Measurements from ENCODE around the gene ARL2BP.

ARL2BP gene

DNA sequence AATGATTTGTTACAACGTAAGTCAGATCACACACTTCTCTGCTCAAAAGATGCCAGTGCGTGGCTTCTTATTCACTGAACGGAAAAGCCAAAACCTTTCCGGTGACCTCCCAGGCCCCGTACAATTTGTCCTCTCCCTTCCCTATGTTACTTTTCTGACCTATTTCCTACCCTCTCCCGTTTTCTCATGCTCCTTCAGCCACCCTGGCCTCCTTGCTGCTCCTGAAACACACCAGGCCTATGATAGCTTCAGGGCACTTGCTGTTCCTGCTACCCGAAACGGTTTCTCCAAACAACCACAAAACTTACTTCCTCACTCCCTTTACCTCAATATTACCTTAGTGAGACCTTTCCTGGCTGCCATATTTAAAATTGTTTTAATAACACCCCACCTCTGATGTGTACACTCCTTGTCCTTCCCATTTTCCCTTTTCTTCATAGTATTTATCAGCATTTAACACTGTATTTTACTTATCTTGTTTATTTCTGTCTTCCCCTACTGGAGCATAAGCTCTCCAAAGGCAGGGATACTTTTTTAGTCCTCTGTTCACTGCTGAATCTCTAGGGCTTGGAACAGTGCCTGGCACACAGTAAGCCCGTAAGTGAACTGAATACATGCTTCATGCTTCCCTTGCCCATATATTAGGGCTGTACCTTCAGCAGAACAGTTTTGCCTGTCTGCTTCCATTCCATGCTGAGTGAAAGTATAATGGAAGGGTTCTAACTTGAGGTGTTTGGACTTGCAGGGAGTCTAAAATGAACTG is 10.9 kb upstream of the ARL2BP start:
- TF ChIP-seq, protein P1, sequence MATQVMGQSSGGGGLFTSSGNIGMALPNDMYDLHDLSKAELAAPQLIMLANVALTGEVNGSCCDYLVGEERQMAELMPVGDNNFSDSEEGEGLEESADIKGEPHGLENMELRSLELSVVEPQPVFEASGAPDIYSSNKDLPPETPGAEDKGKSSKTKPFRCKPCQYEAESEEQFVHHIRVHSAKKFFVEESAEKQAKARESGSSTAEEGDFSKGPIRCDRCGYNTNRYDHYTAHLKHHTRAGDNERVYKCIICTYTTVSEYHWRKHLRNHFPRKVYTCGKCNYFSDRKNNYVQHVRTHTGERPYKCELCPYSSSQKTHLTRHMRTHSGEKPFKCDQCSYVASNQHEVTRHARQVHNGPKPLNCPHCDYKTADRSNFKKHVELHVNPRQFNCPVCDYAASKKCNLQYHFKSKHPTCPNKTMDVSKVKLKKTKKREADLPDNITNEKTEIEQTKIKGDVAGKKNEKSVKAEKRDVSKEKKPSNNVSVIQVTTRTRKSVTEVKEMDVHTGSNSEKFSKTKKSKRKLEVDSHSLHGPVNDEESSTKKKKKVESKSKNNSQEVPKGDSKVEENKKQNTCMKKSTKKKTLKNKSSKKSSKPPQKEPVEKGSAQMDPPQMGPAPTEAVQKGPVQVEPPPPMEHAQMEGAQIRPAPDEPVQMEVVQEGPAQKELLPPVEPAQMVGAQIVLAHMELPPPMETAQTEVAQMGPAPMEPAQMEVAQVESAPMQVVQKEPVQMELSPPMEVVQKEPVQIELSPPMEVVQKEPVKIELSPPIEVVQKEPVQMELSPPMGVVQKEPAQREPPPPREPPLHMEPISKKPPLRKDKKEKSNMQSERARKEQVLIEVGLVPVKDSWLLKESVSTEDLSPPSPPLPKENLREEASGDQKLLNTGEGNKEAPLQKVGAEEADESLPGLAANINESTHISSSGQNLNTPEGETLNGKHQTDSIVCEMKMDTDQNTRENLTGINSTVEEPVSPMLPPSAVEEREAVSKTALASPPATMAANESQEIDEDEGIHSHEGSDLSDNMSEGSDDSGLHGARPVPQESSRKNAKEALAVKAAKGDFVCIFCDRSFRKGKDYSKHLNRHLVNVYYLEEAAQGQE (IDR thresholded peaks at IDR 0.05; ENCODE audit: insufficient read depth in 1 of 2, low read depth in 2 of 2, low read length in 2 of 2), result no peak
- no peak for TF ChIP-seq POLR2AphosphoS5 (IDR thresholded peaks at IDR 0.05; ENCODE audit: low read depth, low read length)

DNA sequence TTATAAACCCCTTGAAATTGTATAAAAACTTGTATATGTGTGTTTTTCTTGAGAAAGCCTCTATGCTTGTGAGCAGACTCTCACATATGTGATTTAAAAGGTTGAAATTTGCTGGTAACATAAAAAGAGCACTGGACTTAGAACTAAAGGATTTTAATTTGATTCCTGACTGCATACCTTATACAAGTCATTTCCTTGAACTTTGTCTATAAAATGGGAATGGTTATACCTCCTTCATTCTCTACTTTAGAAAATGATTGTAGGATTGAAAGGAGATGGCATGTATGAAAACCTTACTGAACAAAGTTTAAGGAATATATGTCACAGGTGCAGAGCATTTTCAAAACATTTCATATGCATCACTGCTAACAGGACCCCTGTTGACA is 10.4 kb upstream of the ARL2BP start:
- TF ChIP-seq FOXP2 (optimal IDR thresholded peaks at IDR 0.05; ENCODE audit: borderline replicate concordance, extremely low read depth, extremely low read length, insufficient read depth) (no peak), POLR2AphosphoS5 (IDR thresholded peaks at IDR 0.05; ENCODE audit: low read depth, low read length) (no peak), TAF1 (IDR thresholded peaks at IDR 0.05; ENCODE audit: borderline replicate concordance, insufficient read depth, low read length) (no peak), SIN3A (IDR thresholded peaks at IDR 0.05; ENCODE audit: borderline replicate concordance, insufficient read depth, low read length) (no peak)
- TF ChIP-seq, protein P1 (IDR thresholded peaks at IDR 0.05; ENCODE audit: insufficient read depth in 1 of 2, low read depth in 2 of 2, low read length in 2 of 2), result no peak

DNA sequence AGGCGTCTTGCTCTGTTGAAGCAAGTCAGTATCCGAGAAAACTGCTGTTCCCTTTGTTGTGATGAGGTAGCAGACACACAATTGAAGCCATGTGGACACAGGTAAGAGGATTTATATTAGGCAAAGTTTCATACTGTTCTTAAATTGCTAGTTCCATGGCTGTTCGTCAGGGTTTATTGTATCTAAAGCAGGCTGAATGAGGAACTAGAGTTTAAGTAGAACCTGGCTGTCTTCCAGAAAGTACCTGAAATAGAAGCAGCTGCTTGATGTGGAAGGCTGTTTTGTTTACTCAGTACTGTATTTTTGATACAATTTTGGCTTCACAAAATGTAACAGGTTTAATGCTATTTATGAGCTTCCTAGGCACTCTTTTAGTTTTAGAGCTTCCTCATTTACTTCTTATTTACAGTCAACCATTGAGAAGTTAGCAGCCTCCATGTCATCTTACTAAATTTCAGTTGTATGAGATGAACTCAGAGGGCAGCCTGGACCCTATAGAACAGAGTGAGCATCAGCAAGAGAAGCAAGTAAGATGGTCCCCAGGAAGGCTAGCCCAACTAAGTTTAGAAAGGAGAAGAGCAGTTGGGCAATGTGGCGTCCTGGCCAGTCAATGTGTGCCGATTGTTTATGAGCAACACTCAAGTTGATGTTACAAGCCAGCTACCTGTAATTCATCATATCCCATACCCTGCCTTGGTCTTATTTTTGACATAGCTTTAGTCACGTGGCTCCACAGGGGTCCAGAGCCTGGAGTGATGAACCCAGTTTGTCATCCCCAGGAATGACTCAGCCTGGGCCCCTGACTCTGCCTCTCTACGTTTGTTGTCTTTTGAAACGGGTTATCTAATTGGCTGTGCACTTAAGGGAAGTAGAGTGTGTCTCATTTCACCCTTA is 9.7 kb upstream of the ARL2BP start:
- TF ChIP-seq, protein P1 (IDR thresholded peaks at IDR 0.05; ENCODE audit: insufficient read depth in 1 of 2, low read depth in 2 of 2, low read length in 2 of 2), result no peak
- TF ChIP-seq FOXP2 (optimal IDR thresholded peaks at IDR 0.05; ENCODE audit: borderline replicate concordance, extremely low read depth, extremely low read length, insufficient read depth) (no peak), SIN3A (IDR thresholded peaks at IDR 0.05; ENCODE audit: borderline replicate concordance, insufficient read depth, low read length) (no peak)

DNA sequence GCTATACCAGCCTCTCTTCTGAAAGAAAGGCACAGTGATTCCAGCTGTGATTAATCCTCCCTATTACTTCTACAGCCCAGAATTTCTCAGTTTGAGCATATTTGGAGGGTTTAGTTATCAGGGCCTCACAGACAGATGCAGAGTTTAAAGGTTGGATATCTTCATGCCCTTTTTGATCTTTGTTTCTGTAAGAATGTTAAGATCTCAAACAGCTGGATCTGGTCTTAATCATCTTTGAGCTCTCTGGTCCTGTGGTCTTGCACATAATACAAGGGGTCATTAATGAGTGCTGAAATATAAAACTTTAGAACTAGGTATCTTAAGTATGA is 9.1 kb upstream of the ARL2BP start:
- TF ChIP-seq TAF1 (IDR thresholded peaks at IDR 0.05; ENCODE audit: borderline replicate concordance, insufficient read depth, low read length) (no peak), POLR2AphosphoS5 (IDR thresholded peaks at IDR 0.05; ENCODE audit: low read depth, low read length) (no peak), FOXP2 (optimal IDR thresholded peaks at IDR 0.05; ENCODE audit: borderline replicate concordance, extremely low read depth, extremely low read length, insufficient read depth) (no peak), SIN3A (IDR thresholded peaks at IDR 0.05; ENCODE audit: borderline replicate concordance, insufficient read depth, low read length) (no peak)
- TF ChIP-seq, protein P1 (IDR thresholded peaks at IDR 0.05; ENCODE audit: insufficient read depth in 1 of 2, low read depth in 2 of 2, low read length in 2 of 2), result no peak

All from PFSK-1 (cell line).